Measurements from ENCODE around the gene PLXND1.

Gene PLXND1

GRCh38 chr3:129604767-129605166 is 1.7 kb downstream of the PLXND1 start:
- Histone ChIP-seq H3K27me3 (ENCODE audit: low read depth, low read length) (peaks cover 29% of the 10 kb centered on the region), H3K9ac (ENCODE audit: low read length) (no peak overlapping the region), H3K4me2 (ENCODE audit: low read length) (no peak overlapping the region), H4K20me1 (ENCODE audit: insufficient read depth, low read length) (no peaks in the 10 kb centered on the region), H3K36me3 (replicated peaks; ENCODE audit: low read depth, low read length) (no peaks in the 10 kb centered on the region), H3K4me1 (ENCODE audit: low read length) (no peaks in the 10 kb centered on the region), H2AFZ (ENCODE audit: low read depth, low read length) (no peak overlapping the region), H3K27ac (ENCODE audit: low read length) (no peak overlapping the region), H3K9me3 (ENCODE audit: insufficient read depth, low read length) (no peaks in the 10 kb centered on the region), H3K4me3 (ENCODE audit: low read length) (no peak overlapping the region), H3K79me2 (ENCODE audit: low read length) (no peaks in the 10 kb centered on the region)
- TF ChIP-seq EZH2phosphoT487 (IDR thresholded peaks at IDR 0.05; ENCODE audit: low read depth) (no peak), CTCF (IDR thresholded peaks at IDR 0.05; ENCODE audit: low read depth, low read length) (no peak)

GRCh38 chr3:129603991-129604749 is 2.3 kb downstream of the PLXND1 start:
- Histone ChIP-seq H4K20me1 (ENCODE audit: insufficient read depth, low read length) (no peaks in the 10 kb centered on the region), H3K4me2 (ENCODE audit: low read length) (no peak overlapping the region), H3K4me3 (ENCODE audit: low read length) (no peak overlapping the region), H3K9ac (ENCODE audit: low read length) (no peak overlapping the region), H3K4me1 (ENCODE audit: low read length) (no peaks in the 10 kb centered on the region), H3K36me3 (replicated peaks; ENCODE audit: low read depth, low read length) (no peaks in the 10 kb centered on the region), H3K79me2 (ENCODE audit: low read length) (no peaks in the 10 kb centered on the region), H3K27ac (ENCODE audit: low read length) (no peak overlapping the region), H3K9me3 (ENCODE audit: insufficient read depth, low read length) (no peaks in the 10 kb centered on the region), H2AFZ (ENCODE audit: low read depth, low read length) (no peak overlapping the region), H3K27me3 (ENCODE audit: low read depth, low read length) (peaks cover 24% of the 10 kb centered on the region)
- TF ChIP-seq EZH2phosphoT487 (IDR thresholded peaks at IDR 0.05; ENCODE audit: low read depth) (no peak), CTCF (IDR thresholded peaks at IDR 0.05; ENCODE audit: low read depth, low read length) (no peak)

DNA sequence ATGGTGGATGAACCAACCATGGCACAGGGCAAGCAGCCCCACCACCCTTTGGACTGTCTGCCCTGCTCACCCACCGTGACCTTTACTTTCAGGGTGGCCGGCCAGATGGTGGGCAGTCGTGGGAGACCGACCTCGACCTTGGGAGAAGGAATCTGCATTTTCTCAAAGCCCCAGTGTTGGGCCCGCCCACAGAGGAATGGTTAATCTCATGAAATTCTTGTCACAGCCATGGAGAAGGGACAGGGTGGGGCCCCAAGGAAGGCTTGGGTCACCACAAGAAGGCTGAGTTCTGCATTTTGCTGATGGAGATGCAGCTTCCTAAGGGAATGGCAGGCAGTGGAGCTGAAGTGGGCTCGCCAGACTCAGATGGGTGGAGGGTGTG is 2.9 kb downstream of the PLXND1 start:
- Histone ChIP-seq H2AFZ (ENCODE audit: low read depth, low read length) (no peak overlapping the region), H3K4me1 (ENCODE audit: low read length) (no peaks in the 10 kb centered on the region), H3K4me2 (ENCODE audit: low read length) (no peak overlapping the region), H3K36me3 (replicated peaks; ENCODE audit: low read depth, low read length) (no peaks in the 10 kb centered on the region), H3K27me3 (ENCODE audit: low read depth, low read length) (peaks cover 18% of the 10 kb centered on the region), H3K27ac (ENCODE audit: low read length) (no peak overlapping the region), H3K79me2 (ENCODE audit: low read length) (no peaks in the 10 kb centered on the region), H3K9me3 (ENCODE audit: insufficient read depth, low read length) (no peaks in the 10 kb centered on the region), H3K9ac (ENCODE audit: low read length) (no peak overlapping the region), H4K20me1 (ENCODE audit: insufficient read depth, low read length) (no peaks in the 10 kb centered on the region), H3K4me3 (ENCODE audit: low read length) (no peak overlapping the region)
- TF ChIP-seq EZH2phosphoT487 (IDR thresholded peaks at IDR 0.05; ENCODE audit: low read depth) (no peak), CTCF (IDR thresholded peaks at IDR 0.05; ENCODE audit: low read depth, low read length) (no peak)

DNA sequence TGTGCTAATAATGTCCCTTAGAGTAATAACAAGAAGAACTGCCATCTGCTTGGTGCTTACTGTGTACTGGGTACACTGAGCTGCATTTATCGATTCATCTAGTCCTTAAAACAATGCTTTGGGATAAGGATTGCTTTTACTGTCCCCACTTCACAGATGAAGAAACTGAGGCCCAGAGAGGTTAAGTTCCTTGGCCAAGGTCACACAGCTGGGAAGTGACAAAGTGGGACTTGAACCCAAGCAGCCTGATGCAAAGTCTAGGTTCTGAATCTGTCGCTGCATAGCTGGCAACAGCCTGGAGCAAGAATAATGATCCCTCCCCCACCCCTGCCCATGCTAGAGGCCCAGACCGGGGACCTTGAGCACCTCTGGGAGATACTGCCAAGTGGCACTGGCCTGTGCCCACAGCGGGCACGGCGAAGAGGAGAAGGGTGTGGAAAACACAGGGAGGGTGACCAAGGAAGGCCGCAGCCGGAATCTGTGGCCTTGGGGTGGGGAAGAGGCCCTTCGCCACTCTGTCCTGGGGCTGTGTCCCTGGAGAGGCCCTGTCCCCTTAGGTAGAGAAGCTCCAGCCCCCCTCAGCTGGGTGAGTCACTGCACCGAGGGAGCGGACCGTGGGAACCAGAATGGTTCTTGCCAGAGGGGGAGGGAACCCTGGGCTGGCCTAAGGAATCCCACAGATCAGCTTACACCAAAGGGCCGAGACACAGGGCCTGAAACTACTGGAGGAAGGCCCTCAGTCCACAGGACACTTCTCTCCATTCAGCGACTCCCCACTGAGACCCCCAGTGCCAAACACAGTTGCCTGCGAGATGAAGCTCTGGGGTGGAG is 3.5 kb downstream of the PLXND1 start:
- Histone ChIP-seq H3K79me2 (ENCODE audit: low read length) (no peaks in the 10 kb centered on the region), H3K27ac (ENCODE audit: low read length) (no peak overlapping the region), H3K27me3 (ENCODE audit: low read depth, low read length) (peaks cover 12% of the 10 kb centered on the region), H3K4me2 (ENCODE audit: low read length) (no peak overlapping the region), H2AFZ (ENCODE audit: low read depth, low read length) (no peak overlapping the region), H3K4me1 (ENCODE audit: low read length) (no peaks in the 10 kb centered on the region), H3K4me3 (ENCODE audit: low read length) (no peak overlapping the region), H3K9me3 (ENCODE audit: insufficient read depth, low read length) (no peaks in the 10 kb centered on the region), H3K36me3 (replicated peaks; ENCODE audit: low read depth, low read length) (no peaks in the 10 kb centered on the region), H3K9ac (ENCODE audit: low read length) (no peak overlapping the region), H4K20me1 (ENCODE audit: insufficient read depth, low read length) (no peaks in the 10 kb centered on the region)
- TF ChIP-seq EZH2phosphoT487 (IDR thresholded peaks at IDR 0.05; ENCODE audit: low read depth), result no peak
- TF ChIP-seq CTCF (IDR thresholded peaks at IDR 0.05; ENCODE audit: low read depth, low read length), result no peak
